IPS DF 6.9 (cell line): Measurements from ENCODE around the gene RCSD1.

ENCODE experiments used
- DNase-seq: peaks from one replicate; pipeline ENCODE4 v3.0.0-alpha.2; 2013; ENCODE audit warnings: low read depth, low spot score
- H3K27ac ChIP-seq: one replicate; pipeline ENCODE4 v1.5.1; 2013; ENCODE audit warnings: low read length, control low read depth
- H3K27me3 ChIP-seq: 2 replicates; pipeline ENCODE4 v1.6.1; 2013; ENCODE audit warnings: mild to moderate bottlenecking, low read length; ENCODE audit not compliant: control insufficient read depth, insufficient read depth
- H3K36me3 ChIP-seq: 2 replicates; pipeline ENCODE4 v1.6.1; 2013; ENCODE audit warnings: low read length; ENCODE audit not compliant: control insufficient read depth, insufficient read depth
- H3K4me1 ChIP-seq: 2 replicates; pipeline ENCODE4 v1.6.1; 2013; ENCODE audit warnings: low read length; ENCODE audit not compliant: control insufficient read depth, insufficient read depth
- H3K4me3 ChIP-seq: 2 replicates; pipeline ENCODE4 v1.5.1; 2013; ENCODE audit warnings: mild to moderate bottlenecking, low read length
- H3K9me3 ChIP-seq: 2 replicates; pipeline ENCODE4 v1.6.1; 2013; ENCODE audit warnings: low read length, inconsistent platforms; ENCODE audit not compliant: control insufficient read depth, insufficient read depth
- WGBS: extraction: QIAGEN DNeasy Blood & Tissue Kit; methylation state at CpG from one replicate; pipeline ENCODE4 v1.1.7; 2013; ENCODE audit warnings: mixed read lengths, missing lambda C conversion rate; ENCODE audit not compliant: insufficient read length, insufficient coverage; 5-methylcytosine and 5-hydroxymethylcytosine counted together

RCSD1 gene

DNA sequence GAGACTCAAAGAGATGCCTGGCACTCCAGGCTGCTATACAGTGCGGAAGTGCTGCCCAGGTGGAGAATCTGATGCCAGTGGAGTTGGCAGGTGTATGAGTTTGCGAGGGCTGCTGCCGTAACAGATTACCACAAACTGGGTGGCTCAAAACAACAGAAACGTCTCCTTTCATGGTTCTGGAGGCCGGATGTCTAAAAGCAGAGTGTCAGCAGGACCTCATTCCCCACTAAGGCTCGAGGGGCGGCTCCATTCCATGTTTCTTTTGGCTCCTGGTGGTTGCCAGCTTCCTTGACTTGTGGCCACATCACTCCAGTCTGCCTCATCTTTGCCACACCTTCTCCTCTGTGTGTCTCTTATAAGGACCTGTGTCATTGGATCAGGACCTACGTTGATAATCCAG lies 10.0 kb downstream of the RCSD1 start:
- WGBS = no CpG with 5 or more reads among the region's 8 CpGs
- Histone ChIP-seq H3K9me3 (no peaks in the 10 kb centered on the region), H3K4me3 (no peak overlapping the region), H3K36me3 (no peaks in the 10 kb centered on the region; the same call in 1 of the 2 replicates), H3K27ac (no peak overlapping the region), H3K4me1 (peaks cover 2% of the 10 kb centered on the region; the same call in 1 of the 2 replicates), H3K27me3 (peaks cover 6% of the 10 kb centered on the region)
- no peak for DNase-seq

DNA sequence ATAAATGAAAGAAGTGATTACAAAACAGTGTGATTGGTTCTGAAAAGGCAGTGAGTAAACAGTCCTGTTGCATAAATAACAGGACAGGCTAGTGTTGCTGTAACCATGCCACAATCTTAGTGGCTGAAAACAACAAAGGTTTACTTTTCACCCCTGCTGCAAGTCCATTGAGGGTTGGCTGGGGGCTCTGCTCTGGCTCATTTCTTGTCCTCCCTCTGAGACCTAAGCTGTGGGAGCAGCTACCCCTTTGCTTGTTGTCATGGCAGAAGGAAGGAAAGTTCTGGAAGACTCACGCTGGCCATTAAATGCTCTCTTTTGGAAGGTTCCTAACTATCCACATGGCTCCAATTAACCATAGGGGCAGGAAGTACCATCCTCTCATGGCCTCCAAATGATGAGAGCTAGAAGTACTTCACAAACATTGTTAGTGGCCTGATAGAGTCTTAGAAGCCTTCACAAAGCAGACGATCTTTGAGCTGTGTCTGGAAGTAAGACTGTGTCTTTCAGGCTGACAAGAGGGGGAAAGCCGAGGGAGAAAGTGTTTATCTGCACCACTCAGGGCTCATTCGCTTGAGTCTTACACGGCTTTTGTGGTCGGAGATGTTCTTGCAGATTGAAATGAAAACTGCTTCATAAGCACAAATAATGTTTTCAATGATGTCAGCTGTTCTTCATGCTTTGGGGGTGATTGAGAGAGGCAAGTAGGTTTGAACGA lies 11.9 kb downstream of the RCSD1 start:
- Histone ChIP-seq H3K27me3 (no peaks in the 10 kb centered on the region), H3K27ac (no peak overlapping the region), H3K4me1 (no peaks in the 10 kb centered on the region), H3K36me3 (no peaks in the 10 kb centered on the region), H3K4me3 (no peak overlapping the region), H3K9me3 (no peaks in the 10 kb centered on the region)
- no CpG with 5 or more reads among the region's 7 CpGs for WGBS
- DNase-seq = no peak

DNA sequence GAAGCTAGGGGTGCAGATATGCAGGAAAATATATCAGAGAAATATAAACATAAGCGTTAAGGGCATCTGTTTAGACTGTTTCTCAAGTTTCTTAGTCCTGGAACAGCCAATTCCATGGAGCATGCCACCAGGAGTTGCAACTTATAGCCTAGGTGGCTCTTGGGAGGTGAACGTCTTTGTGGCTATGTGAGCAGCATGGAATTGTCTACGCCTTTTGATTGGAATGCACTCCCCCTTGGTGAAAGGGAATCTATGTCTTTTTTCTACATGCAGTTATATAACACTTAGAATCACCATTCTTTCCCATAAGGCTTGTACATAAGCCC lies 12.4 kb downstream of the RCSD1 start:
- H3K36me3 ChIP-seq = no peaks in the 10 kb centered on the region
- no peaks in the 10 kb centered on the region for H3K9me3 ChIP-seq
- no peak overlapping the region for H3K4me3 ChIP-seq
- WGBS = no CpG with 5 or more reads among the region's 3 CpGs
- no peaks in the 10 kb centered on the region for H3K4me1 ChIP-seq
- H3K27me3 ChIP-seq = no peaks in the 10 kb centered on the region
- no peak for DNase-seq
- no peak overlapping the region for H3K27ac ChIP-seq

DNA sequence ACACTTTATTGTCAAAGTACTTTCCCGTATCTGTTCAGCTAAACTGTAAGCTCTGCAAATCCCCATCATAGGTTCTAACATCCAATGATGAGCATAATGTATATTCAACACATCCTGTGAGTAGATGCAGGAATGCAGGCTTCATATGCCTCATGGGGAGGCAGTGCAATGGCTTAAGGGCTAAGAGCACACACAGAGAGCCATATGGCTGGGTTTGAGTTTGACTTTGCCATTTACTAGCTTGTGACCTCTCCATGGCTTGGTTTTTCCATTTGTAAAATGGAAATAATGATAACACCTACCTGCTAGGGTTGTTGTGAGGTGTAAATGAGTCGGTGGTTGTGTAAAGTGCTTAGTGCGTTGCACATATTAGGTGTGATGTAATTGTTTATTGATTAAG lies 13.4 kb downstream of the RCSD1 start:
- H3K4me3 ChIP-seq = no peak overlapping the region
- H3K27me3 ChIP-seq = no peaks in the 10 kb centered on the region
- 100% methylated on average over 2 of the region's 3 CpGs for WGBS
- H3K27ac ChIP-seq = no peak overlapping the region
- H3K9me3 ChIP-seq = no peaks in the 10 kb centered on the region
- no peak for DNase-seq
- H3K4me1 ChIP-seq = no peaks in the 10 kb centered on the region
- no peaks in the 10 kb centered on the region for H3K36me3 ChIP-seq

DNA sequence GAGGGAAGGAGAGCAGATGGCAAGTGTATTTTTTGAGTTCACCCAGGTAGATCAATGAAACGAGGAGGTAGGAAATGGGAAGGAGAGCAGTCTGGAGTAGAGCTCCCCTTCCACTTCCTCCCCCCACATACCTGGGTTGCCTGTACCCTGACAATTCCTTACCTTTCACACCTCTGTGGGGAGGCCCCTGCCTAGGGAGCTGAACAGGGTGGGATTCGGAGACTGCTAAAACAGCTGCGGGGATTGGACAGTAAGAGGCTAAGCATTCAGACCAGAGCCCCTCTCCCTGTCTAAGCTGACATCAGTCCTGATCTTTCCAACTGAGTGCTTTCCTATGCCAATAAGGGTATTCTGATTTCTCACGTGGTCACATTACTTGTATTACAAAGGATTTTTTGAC lies 14.5 kb downstream of the RCSD1 start:
- Histone ChIP-seq H3K4me3 (no peak overlapping the region), H3K27me3 (no peaks in the 10 kb centered on the region), H3K27ac (no peak overlapping the region), H3K36me3 (no peaks in the 10 kb centered on the region), H3K4me1 (no peaks in the 10 kb centered on the region), H3K9me3 (no peaks in the 10 kb centered on the region)
- no peak for DNase-seq
- WGBS = no CpG with 5 or more reads among the region's 4 CpGs

DNA sequence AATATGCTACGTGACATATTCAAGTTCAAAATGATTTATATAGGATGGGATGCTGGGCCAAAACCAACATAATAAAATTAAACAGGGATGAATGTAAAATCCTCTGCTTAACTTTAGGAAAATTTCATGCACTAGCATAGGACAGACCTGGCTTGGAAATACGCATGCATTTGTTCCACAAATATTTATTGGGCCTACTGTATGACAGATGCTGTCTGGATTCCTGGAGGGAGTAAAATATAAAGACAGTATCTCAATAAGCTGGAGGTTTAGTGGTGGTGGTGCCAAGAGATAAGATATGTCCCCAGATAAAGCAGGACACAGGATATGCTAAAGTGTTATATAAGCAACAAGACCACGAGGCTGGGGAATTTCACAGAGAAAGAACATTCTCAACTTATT lies 15.1 kb downstream of the RCSD1 start:
- no CpG with 5 or more reads among the region's 3 CpGs for WGBS

DNA sequence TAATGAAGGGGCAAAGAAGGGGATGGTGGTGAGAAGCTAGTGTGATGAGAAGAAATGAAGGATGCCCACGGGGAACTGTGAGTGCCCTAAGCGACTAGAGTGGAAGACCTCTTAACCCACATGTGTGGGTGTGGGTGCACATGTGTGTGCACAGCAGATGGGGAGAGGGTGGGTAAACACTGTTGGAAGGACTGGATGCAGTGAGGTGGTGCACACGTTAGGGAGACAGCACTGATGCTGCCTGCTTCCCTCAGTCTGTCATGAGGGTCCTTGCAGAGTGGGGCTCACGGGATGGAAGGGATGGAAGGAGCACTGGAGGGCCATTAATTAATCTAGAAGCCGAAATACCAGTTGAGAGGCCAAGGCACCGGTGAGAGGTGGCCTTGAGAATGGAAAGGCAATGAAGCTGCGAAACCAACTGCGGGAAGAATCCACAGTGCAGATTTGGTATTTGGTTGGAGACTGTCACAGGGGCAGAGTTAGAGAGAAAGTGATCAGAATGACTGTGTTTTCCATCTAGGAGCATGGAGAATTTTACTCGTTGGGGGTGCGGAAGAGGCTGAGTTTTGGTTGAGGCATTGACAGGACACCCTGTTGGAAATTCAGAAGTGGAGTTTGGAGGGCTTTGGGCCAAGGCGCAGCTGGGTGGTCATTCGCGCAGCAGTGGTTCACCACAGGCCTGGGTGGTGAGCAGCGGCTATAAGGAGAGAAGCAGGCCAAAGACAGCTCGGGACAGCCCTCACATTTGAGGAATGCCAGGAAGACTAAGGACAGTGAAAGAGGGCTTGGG lies 15.8 kb downstream of the RCSD1 start:
- H3K9me3 ChIP-seq = no peaks in the 10 kb centered on the region
- DNase-seq = no peak
- WGBS = no CpG with 5 or more reads among the region's 15 CpGs
- H3K27me3 ChIP-seq = no peaks in the 10 kb centered on the region
- no peak overlapping the region for H3K27ac ChIP-seq
- no peaks in the 10 kb centered on the region for H3K36me3 ChIP-seq
- H3K4me3 ChIP-seq = no peak overlapping the region
- no peaks in the 10 kb centered on the region for H3K4me1 ChIP-seq

More for the DNA sequence above, 15.1 kb downstream of the RCSD1 start:
- Histone ChIP-seq H3K27me3 (no peaks in the 10 kb centered on the region), H3K4me3 (no peak overlapping the region), H3K27ac (no peak overlapping the region), H3K36me3 (no peaks in the 10 kb centered on the region), H3K4me1 (no peaks in the 10 kb centered on the region), H3K9me3 (no peaks in the 10 kb centered on the region)
- DNase-seq = no peak

DNA sequence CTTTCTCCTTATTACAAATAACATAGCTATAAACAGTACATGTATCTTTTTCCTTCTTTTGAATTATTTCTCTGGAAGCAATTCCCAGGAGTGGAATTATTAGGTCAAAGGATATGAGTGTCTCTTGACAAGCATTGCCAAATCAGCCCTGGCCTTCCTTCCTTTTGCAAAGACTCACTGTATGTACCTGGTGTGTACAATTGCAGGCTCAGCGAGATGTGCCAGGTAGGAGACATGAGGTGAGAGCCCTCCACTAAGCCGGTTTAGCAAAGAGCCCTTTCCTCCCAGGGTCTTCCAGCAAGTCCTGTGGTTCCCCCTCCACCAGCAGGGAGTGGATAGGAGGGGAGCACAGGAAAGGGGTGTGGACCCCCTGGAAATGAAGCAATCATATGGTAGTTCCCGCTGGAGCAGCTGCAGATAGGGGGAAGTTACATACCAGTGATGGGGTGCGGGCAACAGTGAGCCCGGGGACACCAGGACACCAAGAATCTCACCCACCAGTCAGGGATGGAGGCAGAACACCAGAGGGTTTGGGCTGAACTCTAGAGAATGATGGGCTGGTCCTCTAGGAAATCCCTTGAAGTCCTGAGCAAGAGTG lies 18.3 kb downstream of the RCSD1 start:
- DNase-seq = no peak
- Histone ChIP-seq H3K27me3 (no peaks in the 10 kb centered on the region), H3K9me3 (no peaks in the 10 kb centered on the region), H3K4me1 (no peaks in the 10 kb centered on the region), H3K4me3 (no peak overlapping the region), H3K27ac (no peak overlapping the region), H3K36me3 (no peaks in the 10 kb centered on the region)
- no CpG with 5 or more reads among the region's 5 CpGs for WGBS

DNA sequence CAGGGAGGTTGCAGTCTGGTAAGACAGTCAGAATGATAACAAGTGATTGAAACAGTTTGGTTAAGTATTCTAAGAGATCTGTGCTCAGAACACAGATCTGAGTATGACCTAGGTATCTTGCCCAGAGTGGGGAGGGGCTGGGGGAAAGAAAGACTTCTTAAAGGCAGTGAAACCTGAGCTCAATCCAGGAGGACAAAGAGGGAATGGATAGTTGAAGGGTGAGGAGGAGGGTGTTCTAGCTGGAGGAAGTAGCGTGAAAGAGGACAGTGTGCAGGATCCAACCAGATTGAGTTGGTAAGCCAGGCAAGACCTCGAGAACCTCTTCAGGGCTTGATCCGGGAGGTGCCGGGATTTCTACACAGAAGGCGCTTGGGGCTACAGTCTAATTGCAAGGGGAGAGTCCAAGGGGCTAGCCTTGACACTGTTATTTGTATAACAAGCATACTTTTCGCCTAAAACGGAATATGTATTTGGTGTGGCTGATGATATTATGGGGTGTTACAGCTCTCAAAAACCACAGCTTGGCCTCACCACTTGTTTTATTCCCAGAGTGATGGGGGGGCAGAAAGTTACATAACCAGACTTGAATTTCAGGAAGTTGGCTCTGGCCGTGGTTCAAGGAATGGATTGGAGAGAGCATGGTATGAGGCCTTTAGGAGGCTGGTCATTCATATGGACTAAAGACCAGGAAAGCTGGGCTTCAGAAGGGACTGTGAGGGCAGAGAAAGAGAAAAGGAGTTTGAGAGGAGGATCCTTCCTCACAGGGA lies 19.1 kb downstream of the RCSD1 start:
- Histone ChIP-seq H3K27me3 (no peaks in the 10 kb centered on the region), H3K36me3 (no peaks in the 10 kb centered on the region), H3K9me3 (no peaks in the 10 kb centered on the region), H3K4me3 (no peak overlapping the region), H3K27ac (no peak overlapping the region), H3K4me1 (no peaks in the 10 kb centered on the region)
- DNase-seq = no peak
- no CpG with 5 or more reads among the region's 8 CpGs for WGBS
